GM18861 (cell line): ENCODE results near the gene AATK.

Experiments
- ATAC-seq: cut with Tn5 transposase; IDR thresholded peaks from one replicate; pipeline ENCODE4 v1.9.1; 2021; ENCODE audit not compliant: unreplicated experiment

Gene AATK

GRCh38 chr17:81144423-81144781 lies 21.6 kb downstream of the AATK start:
- ATAC-seq = no peak

- no peak for ATAC-seq
Measured at GRCh38 chr17:81143717-81144422, 22.2 kb downstream of the AATK start.

DNA sequence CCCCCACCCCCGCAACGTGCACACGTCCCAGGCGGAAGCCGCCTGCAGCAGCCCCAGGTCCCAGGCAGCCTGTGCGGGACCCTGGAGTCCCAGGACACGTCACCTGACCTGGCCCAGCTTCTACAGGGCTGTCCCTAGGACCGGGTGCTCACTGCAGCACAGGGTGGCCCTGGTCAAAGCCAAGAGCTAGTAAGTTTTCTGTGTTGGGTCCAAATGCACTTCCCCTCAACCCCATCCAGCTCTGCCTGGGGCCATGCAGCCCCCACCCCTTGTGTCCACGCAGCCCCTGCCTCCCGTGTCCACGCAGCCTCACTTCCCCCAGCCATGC lies 22.9 kb downstream of the AATK start:
- ATAC-seq = no peak

- ATAC-seq = no peak
Measured at GRCh38 chr17:81142301-81143199, 23.5 kb downstream of the AATK start.

DNA sequence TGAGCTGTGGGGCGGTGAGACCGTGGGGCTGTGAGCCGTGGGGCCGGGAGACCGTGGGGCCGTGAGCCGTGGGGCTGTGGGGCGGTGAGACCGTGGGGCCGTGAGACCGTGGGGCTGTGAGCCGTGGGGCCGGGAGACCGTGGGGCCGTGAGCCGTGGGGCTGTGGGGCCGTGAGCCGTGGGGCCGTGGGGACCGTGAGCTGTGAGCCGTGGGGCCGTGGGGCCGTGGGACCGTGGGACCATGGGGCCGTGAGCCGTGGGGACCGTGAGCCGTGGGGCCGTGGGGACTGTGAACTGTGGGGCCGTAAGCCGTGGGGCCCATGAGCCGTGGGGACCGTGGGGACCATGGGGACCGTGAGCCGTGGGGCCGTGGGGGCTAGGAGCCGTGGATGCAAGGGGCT lies 25.3 kb downstream of the AATK start:
- no peak for ATAC-seq

DNA sequence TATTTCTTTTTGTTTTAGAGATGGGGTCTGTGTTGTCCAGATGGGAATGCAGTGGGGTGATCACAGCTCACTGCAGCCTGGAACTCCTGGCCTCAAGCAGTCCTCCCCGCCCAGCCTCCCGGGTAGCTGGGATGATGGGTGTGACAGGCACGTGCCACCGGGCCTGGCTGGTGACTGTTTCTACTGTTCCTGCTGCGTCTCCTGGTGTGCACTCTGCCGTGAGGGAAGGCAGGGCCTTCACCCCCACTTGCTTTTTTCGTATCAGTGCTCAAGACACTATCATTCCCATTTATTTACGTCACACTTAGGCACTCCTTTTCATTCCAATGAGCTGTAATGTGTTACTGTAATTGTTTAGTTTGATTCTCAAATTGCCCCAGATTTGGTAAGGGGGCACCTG lies 26.0 kb downstream of the AATK start:
- no peak for ATAC-seq

DNA sequence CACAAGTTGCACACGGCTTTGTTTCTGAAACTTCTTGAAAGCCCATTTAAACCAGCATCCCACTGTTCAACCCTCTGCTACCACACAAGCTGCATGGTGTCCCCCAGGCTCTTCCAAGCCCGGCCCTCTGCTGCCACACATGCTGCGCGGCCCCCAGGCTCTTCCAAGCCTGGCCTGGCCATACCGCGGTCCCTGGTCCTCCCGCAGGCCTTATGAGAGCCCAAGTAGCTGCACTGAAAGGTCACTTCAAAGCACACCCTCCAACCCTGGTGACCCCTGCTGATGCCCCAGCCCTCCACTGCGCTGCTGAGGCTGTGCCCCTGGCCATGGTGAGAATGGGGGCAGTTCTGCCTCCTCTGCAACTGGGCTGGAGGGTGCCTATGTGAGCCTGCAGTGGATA lies 26.6 kb downstream of the AATK start:
- no peak for ATAC-seq

GRCh38 chr17:81138500-81138899 lies 27.5 kb downstream of the AATK start:
- ATAC-seq = no peak

DNA sequence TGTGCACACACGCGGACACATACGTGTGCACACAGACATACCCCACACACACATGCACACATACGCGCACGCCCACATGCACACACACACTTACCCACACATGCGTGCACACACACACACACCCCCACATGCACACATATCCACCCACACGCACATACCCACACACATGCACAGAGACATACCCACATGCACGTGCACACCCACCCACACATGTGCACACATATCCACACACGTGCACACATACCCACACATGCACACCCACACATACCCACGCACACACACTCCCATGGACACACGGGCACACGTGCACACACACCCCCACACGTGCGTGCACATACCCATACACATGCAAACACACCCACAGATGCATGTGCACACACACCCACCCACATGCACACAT lies 27.9 kb downstream of the AATK start:
- no peak for ATAC-seq

- ATAC-seq = no peak
Measured at GRCh38 chr17:81137248-81137647, 28.8 kb downstream of the AATK start.

GRCh38 chr17:81136366-81136765 lies 29.7 kb downstream of the AATK start:
- no peak for ATAC-seq

- ATAC-seq = no peak
Measured at GRCh38 chr17:81135505-81136278, 30.3 kb downstream of the AATK start.

- ATAC-seq = no peak
Measured at GRCh38 chr17:81134064-81134781, 31.8 kb downstream of the AATK start.

DNA sequence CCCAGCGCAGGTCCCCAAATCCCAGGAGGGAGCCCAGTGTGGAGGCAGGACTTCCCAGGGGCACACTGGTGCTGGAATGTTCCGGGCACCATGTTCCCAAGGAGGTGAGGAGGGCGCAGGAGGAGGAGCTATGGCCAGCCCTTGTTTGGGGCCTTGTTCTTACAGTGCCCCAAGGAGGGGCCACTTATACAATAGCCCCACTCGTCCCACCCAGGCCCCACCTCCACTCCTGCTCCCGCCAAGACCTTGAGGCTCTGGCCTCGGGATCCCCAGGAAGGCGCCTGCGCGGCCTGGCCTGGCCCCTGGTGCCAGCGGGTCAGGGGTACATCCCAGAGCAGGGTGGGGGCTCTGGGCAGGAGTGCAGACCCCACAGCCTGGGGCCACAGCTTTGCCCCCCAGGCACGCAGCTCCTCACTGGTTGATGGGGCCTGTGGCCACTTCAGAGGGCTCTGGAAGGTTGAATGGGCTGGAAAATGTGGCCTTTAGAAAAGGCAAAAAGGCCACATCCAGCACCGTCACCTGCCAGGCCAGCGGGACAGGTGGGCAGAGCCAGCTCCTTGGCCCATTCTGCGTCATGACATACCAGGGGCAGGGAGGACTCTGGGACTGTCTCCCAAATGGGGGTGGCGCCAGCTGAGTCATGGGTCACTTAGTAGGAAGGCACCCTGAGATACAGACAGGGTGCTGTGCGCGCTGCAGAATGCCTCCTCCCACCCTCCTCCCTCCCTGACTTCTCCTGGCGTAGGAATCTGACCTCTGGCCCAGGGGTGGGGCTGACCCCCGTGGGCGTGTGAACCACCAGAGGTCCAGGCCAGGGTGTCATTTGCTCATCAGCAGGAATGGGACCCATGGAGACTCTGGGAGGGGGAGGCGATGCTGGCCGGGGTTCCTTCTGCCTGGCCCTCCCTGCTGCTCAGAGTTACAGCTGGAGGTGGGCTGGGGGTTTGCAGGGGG lies 33.0 kb downstream of the AATK start:
- ATAC-seq = no peak

DNA sequence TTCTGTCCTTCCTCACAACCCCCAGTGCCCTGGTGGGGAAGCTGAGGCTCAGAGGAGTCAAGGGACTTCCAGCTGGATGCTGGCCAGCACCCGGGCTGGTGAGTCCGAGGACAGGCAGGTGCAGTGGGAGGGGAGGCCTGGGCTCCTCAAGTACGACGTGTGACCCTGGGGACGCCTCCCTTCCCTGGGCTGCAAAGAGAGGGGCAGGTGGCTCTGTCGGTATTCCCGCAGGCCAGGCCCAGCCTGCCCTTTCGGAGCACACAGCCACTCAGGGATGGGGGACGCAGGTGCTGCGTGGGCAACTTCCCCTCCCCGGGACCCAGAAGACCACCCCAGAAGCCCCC lies 33.9 kb downstream of the AATK start:
- ATAC-seq = no peak

DNA sequence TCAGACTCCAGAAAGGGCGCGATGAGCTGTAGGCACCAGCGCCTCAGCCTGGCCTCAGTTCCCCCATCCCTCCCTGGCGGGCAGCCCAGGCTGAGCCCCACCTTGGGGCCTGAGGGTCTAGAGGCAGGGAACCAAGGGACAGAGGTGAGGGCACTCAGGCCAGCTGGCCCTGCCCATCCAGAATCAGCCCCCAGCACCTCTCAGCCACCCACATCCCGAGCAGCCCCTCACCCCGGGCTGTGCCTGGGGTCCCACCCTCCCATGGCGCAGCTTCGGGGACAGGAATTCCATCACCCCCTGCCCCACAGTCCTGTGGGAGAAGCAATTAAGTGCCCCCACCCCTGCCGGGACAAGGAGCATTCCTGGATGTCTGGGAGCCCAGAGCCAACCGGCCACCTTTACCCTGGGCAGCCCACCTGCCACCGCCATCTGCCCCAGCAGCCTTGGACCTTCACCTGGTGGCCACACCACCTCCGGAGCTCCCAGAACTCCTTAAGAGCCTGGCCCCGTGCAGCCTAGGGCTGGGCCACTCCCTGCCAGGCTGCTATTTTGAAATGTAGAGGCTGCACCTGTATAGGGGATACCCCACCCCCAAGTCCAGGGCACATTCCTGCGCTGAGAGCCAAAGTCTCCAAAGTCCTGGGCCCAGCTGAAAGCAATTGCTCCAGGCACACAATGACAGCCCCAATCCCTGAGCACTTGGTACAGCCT lies 34.4 kb downstream of the AATK start:
- ATAC-seq = no peak

DNA sequence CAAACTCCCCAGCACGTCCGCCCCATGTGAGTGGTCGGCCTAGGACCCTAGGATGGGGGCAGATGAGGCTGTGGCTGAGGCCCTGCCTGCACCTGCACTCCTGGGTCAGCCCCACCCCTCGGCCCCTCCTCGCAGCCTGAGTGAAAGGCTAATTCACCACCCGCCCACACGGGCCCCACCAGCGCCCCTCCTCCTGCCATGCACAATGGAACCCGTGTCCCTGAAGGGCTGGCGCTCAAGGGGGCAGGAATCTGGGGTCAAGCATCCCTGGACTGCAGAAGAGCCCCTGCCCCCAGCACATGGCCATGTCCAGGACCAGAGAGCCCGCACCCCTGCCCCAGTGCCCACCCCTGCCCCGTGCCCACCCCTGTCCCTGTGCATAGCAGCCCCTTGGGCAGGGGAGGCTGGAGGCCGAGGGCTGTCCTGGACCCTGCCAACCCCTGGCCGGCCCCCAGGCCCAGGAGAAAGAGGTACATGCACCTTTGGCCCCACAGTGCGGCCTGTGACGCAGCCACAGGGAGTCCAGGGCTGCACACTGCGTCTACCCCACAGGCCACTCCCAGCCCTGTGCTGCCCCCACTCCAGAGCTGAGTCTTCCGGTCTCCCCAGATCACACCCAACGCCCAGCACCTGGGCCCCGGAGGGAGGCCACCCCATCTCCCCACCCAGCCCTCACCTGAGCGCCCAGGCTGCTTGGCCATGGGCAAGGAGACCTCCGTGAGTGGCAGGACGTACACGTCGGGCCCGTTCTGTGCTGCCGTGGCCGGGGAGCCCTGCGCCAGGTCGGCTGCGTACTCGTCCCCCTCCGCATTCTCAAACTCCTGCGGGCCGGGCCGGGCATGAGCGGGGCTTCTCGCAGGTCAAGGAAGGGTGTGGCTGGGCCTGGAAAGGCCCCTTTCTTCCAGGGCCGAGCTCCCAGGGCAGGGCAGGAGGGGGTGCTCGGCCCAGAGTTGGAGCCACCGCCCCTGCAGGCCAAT lies 35.3 kb downstream of the AATK start:
- no peak for ATAC-seq

DNA sequence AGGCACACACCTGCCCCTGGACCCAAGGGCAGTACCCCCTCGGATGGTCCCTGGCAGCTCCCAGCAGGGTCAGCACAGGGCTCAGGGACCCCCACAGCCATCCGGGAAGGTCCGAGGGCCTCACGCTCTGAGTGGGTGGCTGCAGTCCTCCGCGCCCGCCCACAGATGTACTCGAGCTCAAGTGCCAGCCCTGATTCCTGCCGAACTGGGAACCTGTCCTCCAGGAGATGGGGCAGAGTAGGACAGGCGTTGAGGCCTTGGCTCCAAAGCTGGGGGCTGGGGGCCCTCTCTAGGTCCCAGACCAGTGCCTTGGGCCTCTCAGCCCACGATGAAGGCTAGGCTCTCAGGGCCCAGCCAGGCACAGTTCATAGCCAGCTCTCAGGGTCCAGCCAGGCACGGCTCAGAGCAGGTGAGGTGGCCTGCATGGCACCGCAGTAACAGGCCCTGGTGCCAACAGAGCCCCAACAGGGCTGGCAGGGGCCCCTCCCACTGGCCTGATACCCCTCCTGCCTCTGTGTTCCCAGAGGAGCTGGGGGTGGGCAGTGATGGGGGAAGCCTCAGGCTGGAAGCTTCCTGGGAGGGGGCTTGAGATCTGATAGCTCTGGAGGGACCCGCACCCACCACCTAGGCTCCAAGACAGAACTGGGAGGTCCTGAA lies 36.2 kb downstream of the AATK start:
- no peak for ATAC-seq
